Smooth muscle cell (in vitro differentiated cells): ENCODE measurements around the gene KLHDC4. TPM values are rescaled to one million over a fixed set of nuclear protein-coding genes. Genes with fewer than 3 reads are reported as not detected.

Experiments used
- DNase-seq: peaks from one replicate; lab custom pipeline; 2025; ENCODE audit not compliant: unreplicated experiment; lab: John Stamatoyannopoulos, UW
- H2AFZ ChIP-seq: fragments of 200-600 bp; sonication (generic); 2 replicates; pipeline ENCODE4 v1.6.0; 2016; ENCODE audit warnings: antibody characterized with exemption, low read depth, mild to moderate bottlenecking
- H3F3A ChIP-seq: fragments of 200-600 bp; sonication (generic); 2 replicates; pipeline ENCODE4 v1.6.0; 2017; ENCODE audit warnings: antibody characterized with exemption, low read depth
- H3K27ac ChIP-seq: fragments of 200-600 bp; sonication (generic); 2 replicates; pipeline ENCODE4 v1.5.1; 2016; ENCODE audit warnings: low read depth, mild to moderate bottlenecking
- H3K27me3 ChIP-seq: fragments of 200-600 bp; sonication (generic); 2 replicates; pipeline ENCODE4 v1.6.1; 2016; ENCODE audit warnings: low read depth, mild to moderate bottlenecking
- H3K36me3 ChIP-seq: fragments of 200-600 bp; sonication (generic); 2 replicates; pipeline ENCODE4 v1.5.1; 2016; ENCODE audit warnings: low read depth
- H3K4me1 ChIP-seq: fragments of 200-600 bp; sonication (generic); 2 replicates; pipeline ENCODE4 v1.5.1; 2016; ENCODE audit warnings: low read depth
- H3K4me2 ChIP-seq: fragments of 200-600 bp; sonication (generic); 2 replicates; pipeline ENCODE4 v1.6.0; 2016; ENCODE audit warnings: mild to moderate bottlenecking
- H3K4me3 ChIP-seq: fragments of 200-600 bp; sonication (generic); 2 replicates; pipeline ENCODE4 v1.5.1; 2016; ENCODE audit warnings: mild to moderate bottlenecking
- H3K79me2 ChIP-seq: fragments of 200-600 bp; sonication (generic); 2 replicates; pipeline ENCODE4 v1.6.0; 2016; ENCODE audit warnings: low read depth, mild to moderate bottlenecking
- H3K9ac ChIP-seq: fragments of 200-600 bp; sonication (generic); 2 replicates; pipeline ENCODE4 v1.6.0; 2016; ENCODE audit warnings: low read depth
- H3K9me3 ChIP-seq: fragments of 200-600 bp; sonication (generic); replicated peaks from 2 replicates; pipeline ENCODE4 v1.5.1; 2016; ENCODE audit warnings: low read depth
- H4K20me1 ChIP-seq: fragments of 200-600 bp; sonication (generic); 2 replicates; pipeline ENCODE4 v1.6.0; 2016; ENCODE audit warnings: low read depth
- WGBS: methylation state at CpG from one replicate; pipeline ENCODE4 v1.1.7; 2016; ENCODE audit warnings: low lambda C conversion rate; 5-methylcytosine and 5-hydroxymethylcytosine counted together
- polyA plus RNA-seq: library from polyadenylated mRNA; unstranded; fragments of >200 nt; fragmentation: Nextera tagmentation; extraction: Ambion mirVana; gene quantifications from 2 replicates; pipeline ENCODE4 v1.2.1, GENCODE V29; 2016
- total RNA-seq: library from RNA; depleted of rRNA; stranded (reverse); fragments of >200 nt; gene quantifications from 2 replicates; pipeline ENCODE4 v1.2.3, GENCODE V29; 2014
- TF ChIP-seq, protein P1 (sequence below): fragments of 200-600 bp; sonication (generic); IDR thresholded peaks from 2 replicates; pipeline ENCODE4 v1.5.1; 2017; ENCODE audit warnings: borderline replicate concordance, mild to moderate bottlenecking, antibody characterized with exemption; ENCODE audit not compliant: insufficient read depth, poor library complexity, severe bottlenecking

Gene KLHDC4
- total and polyA plus RNA-seq, 2 experiments from 2014 or later = 6.0 to 6.7 TPM

GRCh38 chr16:87784812-87785211 is 19.0 kb upstream of the KLHDC4 start:
- Histone ChIP-seq H2AFZ (peak overlapping the region; percentile 13), H3K4me3 (no peak overlapping the region), H3F3A (peaks cover 14% of the 10 kb centered on the region), H3K27ac (no peak overlapping the region), H3K36me3 (no peaks in the 10 kb centered on the region), H3K9ac (no peak overlapping the region), H3K9me3 (no peaks in the 10 kb centered on the region), H3K4me2 (no peak overlapping the region), H3K79me2 (no peaks in the 10 kb centered on the region), H4K20me1 (no peaks in the 10 kb centered on the region), H3K27me3 (no peaks in the 10 kb centered on the region), H3K4me1 (no peaks in the 10 kb centered on the region)
- 29% methylated on average over 10 of the region's 10 CpGs for WGBS
- TF ChIP-seq, protein P1, sequence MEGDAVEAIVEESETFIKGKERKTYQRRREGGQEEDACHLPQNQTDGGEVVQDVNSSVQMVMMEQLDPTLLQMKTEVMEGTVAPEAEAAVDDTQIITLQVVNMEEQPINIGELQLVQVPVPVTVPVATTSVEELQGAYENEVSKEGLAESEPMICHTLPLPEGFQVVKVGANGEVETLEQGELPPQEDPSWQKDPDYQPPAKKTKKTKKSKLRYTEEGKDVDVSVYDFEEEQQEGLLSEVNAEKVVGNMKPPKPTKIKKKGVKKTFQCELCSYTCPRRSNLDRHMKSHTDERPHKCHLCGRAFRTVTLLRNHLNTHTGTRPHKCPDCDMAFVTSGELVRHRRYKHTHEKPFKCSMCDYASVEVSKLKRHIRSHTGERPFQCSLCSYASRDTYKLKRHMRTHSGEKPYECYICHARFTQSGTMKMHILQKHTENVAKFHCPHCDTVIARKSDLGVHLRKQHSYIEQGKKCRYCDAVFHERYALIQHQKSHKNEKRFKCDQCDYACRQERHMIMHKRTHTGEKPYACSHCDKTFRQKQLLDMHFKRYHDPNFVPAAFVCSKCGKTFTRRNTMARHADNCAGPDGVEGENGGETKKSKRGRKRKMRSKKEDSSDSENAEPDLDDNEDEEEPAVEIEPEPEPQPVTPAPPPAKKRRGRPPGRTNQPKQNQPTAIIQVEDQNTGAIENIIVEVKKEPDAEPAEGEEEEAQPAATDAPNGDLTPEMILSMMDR = no peak
- no peak for DNase-seq

GRCh38 chr16:87782033-87782432 is 16.2 kb upstream of the KLHDC4 start:
- Histone ChIP-seq H3K4me1 (peaks cover 5% of the 10 kb centered on the region), H3K27ac (no peak overlapping the region), H3K9ac (no peak overlapping the region), H3K9me3 (no peaks in the 10 kb centered on the region), H3K36me3 (no peaks in the 10 kb centered on the region), H3K4me2 (no peak overlapping the region), H3K79me2 (no peaks in the 10 kb centered on the region), H4K20me1 (no peaks in the 10 kb centered on the region), H3K4me3 (no peak overlapping the region), H2AFZ (no peak overlapping the region), H3K27me3 (no peaks in the 10 kb centered on the region), H3F3A (peaks cover 14% of the 10 kb centered on the region)
- WGBS = 88% methylated on average over 4 of the region's 4 CpGs
- no peak for DNase-seq
- TF ChIP-seq, protein P1 = no peak

DNA sequence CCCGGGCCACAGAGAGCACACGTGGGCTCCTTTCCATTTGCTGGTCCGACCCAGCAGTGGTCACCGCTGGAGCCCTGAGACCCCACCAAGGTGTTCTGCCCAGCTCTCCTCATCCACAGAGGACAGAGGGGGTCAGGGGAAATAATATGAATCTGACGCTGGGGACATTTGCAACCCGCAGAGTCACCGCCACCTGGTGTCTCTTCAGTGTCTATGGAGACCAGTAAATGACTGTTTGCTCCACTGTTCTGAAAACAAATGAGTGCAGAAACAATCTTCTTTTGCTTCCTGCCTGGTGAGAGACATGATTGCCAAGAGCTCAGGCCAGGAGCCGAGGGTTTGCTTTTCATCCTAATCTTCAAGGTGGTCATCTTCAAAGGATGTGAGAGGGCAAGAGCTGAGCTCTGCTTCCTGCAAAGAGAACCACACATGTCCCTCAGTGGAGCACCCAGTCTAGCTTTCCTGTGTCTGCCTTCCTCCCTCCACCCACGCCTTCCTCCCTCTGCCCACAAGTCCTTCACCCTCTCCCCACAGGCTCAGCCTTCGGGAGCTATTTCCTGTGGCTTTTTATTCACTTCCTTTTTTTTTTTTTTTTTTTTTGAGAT is 14.7 kb upstream of the KLHDC4 start:
- no peaks in the 10 kb centered on the region for H4K20me1 ChIP-seq
- peak overlapping the region; percentile 73 for H3K27ac ChIP-seq
- H3K9ac ChIP-seq = peak overlapping the region; percentile 35
- TF ChIP-seq, protein P1 = no peak
- H2AFZ ChIP-seq = no peak overlapping the region
- no peak overlapping the region for H3K4me3 ChIP-seq
- no peaks in the 10 kb centered on the region for H3K36me3 ChIP-seq
- 74% methylated on average over 10 of the region's 10 CpGs for WGBS
- H3K9me3 ChIP-seq = no peaks in the 10 kb centered on the region
- no peaks in the 10 kb centered on the region for H3K79me2 ChIP-seq
- H3K4me2 ChIP-seq = peak overlapping the region; percentile 36
- DNase-seq = no peak
- peaks cover 14% of the 10 kb centered on the region for H3F3A ChIP-seq
- no peaks in the 10 kb centered on the region for H3K27me3 ChIP-seq
- peaks cover 5% of the 10 kb centered on the region for H3K4me1 ChIP-seq
